ENCODE measurements around the gene CCDC127. TPM values are rescaled to one million over a fixed set of nuclear protein-coding genes. Genes with fewer than 3 reads are reported as not detected.

Gene CCDC127
- total RNA-seq, 1 experiment from 2014 or later = 5.4 TPM

DNA sequence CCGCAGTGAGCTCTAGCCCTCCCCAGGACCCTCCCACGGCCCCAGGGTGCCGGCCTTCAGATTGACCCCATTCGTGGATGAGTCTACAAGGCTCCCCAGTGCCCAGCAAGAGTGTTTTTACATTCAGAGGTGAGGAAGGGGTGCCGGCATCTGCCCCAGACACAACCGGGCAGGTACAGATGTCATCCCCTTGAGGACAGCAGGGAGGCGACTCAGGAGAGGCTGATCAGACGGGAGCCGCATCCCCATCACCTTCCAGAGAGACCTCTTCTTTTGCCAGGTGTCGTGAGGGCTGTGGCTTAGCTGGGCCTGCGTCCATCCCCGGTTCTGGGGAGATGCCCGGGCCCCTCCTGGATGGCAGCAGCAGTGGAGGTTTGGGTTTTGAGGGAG lies 30.9 kb downstream of the CCDC127 start:
- Histone ChIP-seq H3K9me3 (ENCODE audit: low read length) (no peaks in the 10 kb centered on the region), H2AFZ (ENCODE audit: low read length) (no peak overlapping the region)
- TF ChIP-seq EZH2phosphoT487 (IDR thresholded peaks at IDR 0.05; ENCODE audit: borderline replicate concordance, low read length) (no peak), EZH2 (IDR thresholded peaks at IDR 0.05; ENCODE audit: low read length, unreplicated experiment) (no peak)
- TF ChIP-seq, protein P1, sequence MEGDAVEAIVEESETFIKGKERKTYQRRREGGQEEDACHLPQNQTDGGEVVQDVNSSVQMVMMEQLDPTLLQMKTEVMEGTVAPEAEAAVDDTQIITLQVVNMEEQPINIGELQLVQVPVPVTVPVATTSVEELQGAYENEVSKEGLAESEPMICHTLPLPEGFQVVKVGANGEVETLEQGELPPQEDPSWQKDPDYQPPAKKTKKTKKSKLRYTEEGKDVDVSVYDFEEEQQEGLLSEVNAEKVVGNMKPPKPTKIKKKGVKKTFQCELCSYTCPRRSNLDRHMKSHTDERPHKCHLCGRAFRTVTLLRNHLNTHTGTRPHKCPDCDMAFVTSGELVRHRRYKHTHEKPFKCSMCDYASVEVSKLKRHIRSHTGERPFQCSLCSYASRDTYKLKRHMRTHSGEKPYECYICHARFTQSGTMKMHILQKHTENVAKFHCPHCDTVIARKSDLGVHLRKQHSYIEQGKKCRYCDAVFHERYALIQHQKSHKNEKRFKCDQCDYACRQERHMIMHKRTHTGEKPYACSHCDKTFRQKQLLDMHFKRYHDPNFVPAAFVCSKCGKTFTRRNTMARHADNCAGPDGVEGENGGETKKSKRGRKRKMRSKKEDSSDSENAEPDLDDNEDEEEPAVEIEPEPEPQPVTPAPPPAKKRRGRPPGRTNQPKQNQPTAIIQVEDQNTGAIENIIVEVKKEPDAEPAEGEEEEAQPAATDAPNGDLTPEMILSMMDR (conservative IDR thresholded peaks at IDR 0.05; ENCODE audit: low read depth, low read length) = no peak

DNA sequence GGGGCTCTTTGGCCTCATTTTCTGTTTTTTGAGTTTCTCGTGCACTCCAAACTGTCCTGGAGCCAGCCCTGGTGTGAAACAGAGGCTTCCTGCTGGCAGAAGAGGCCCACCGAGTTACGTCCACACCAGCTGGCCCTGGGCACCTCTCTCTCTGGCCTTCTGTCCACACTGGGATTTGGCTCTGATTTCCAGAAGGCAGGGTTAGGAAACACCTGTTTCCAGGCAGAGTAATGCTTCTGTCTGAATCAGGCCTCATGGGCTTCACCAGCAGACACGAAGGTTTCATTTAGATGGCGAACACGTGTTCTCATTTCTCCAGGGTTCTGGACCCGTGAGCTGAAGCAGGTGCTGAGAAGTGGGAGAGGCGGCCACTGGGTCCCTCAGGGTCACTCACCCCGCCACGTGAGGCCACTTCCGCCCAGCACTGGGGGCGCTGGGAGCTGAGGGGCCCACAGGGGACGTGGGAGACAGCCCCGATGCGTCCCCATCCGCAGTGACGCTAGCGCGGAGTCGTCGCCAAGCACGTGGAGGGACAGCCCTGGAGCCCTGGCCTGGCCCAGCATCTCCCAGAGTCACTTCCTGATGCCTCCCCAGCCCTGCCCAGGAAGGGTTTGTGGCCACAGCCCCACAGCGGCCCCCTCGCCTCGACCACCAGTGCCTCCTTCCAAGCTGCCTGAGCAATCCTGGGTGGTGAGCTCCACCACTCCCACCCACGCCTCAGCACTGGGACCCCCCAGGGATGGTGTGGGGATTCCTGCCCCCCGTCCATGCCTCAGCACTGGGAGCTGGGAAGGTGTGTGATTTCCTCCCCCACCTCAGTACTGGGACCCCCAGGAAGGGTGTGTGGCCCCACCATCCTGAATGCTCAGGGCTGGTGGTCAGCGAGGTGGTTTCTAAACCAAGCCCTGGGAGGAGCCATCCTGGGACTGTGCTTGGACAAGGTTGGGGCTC lies 31.6 kb downstream of the CCDC127 start:
- H3K4me1 ChIP-seq (ENCODE audit: insufficient read depth, low read length) = peaks cover 11% of the 10 kb centered on the region
- H3K36me3 ChIP-seq (ENCODE audit: low read depth, low read length) = no peaks in the 10 kb centered on the region
- no peak overlapping the region for H3K4me2 ChIP-seq (ENCODE audit: low read length)
- no peaks in the 10 kb centered on the region for H3K79me2 ChIP-seq (ENCODE audit: low read length)
- TF ChIP-seq EZH2 (IDR thresholded peaks at IDR 0.05; ENCODE audit: low read length, unreplicated experiment) (no peak), EZH2phosphoT487 (IDR thresholded peaks at IDR 0.05; ENCODE audit: borderline replicate concordance, low read length) (no peak)
- TF ChIP-seq, protein P1 (conservative IDR thresholded peaks at IDR 0.05; ENCODE audit: low read depth, low read length) = no peak
- H3K9me3 ChIP-seq (ENCODE audit: low read length) = no peaks in the 10 kb centered on the region
- no peak overlapping the region for H3K4me3 ChIP-seq (ENCODE audit: low read length)
- no peaks in the 10 kb centered on the region for H3F3A ChIP-seq (ENCODE audit: low read length, unreplicated experiment)
- no peaks in the 10 kb centered on the region for H4K20me1 ChIP-seq (ENCODE audit: low read length)
- intact Hi-C loops (cut with micrococcal nuclease) = no loop called here
- ChIA-PET POLR2A (ENCODE audit: unreplicated experiment) (no interaction called here), CTCF (no interaction called here)
- no peak for DNase-seq
- H2AFZ ChIP-seq (ENCODE audit: low read length) = no peak overlapping the region
- no peak overlapping the region for H3K27ac ChIP-seq (ENCODE audit: low read length)
- no peak overlapping the region for H3K9ac ChIP-seq (ENCODE audit: low read length)
- H3K9me2 ChIP-seq (replicated peaks; ENCODE audit: low read length) = no peaks in the 10 kb centered on the region
- no peaks in the 10 kb centered on the region for H3K27me3 ChIP-seq (ENCODE audit: low read length)
- BruUV-seq (replicated peaks) = no TSS peak
- no peak for ATAC-seq

More for the DNA sequence above, 30.9 kb downstream of the CCDC127 start:
- Histone ChIP-seq H3K27me3 (ENCODE audit: low read length) (no peaks in the 10 kb centered on the region), H3K4me2 (ENCODE audit: low read length) (no peak overlapping the region), H3K36me3 (ENCODE audit: low read depth, low read length) (no peaks in the 10 kb centered on the region), H3K79me2 (ENCODE audit: low read length) (no peaks in the 10 kb centered on the region), H3K9ac (ENCODE audit: low read length) (no peak overlapping the region), H3K9me2 (replicated peaks; ENCODE audit: low read length) (no peaks in the 10 kb centered on the region), H3K27ac (ENCODE audit: low read length) (no peak overlapping the region), H4K20me1 (ENCODE audit: low read length) (no peaks in the 10 kb centered on the region), H3K4me3 (ENCODE audit: low read length) (no peak overlapping the region), H3K4me1 (ENCODE audit: insufficient read depth, low read length) (peaks cover 11% of the 10 kb centered on the region), H3F3A (ENCODE audit: low read length, unreplicated experiment) (no peaks in the 10 kb centered on the region)
- POLR2A ChIA-PET (ENCODE audit: unreplicated experiment) = no interaction called here
- ATAC-seq (no peak), DNase-seq (no peak)
- intact Hi-C loops (cut with micrococcal nuclease) = no loop called here
- CTCF ChIA-PET = no interaction called here
- no TSS peak for BruUV-seq (replicated peaks)
